WTC11 (cell line): ENCODE results near the gene GLB1L3. TPM values are rescaled to one million over a fixed set of nuclear protein-coding genes. Genes with fewer than 3 reads are reported as not detected.

Source experiments
- ATAC-seq: fragments of 200-7000 bp; cut with Tn5 transposase; 2 replicates; pipeline ENCODE4 v1.10.0; 2021; ENCODE audit warnings: mild to moderate bottlenecking, moderate library complexity
- CTCF ChIA-PET: fragments of 300-600 bp; sonication (Branson Sonifier 250); formaldehyde crosslinking; loops from one replicate; lab custom pipeline; 2021; ENCODE audit warnings: antibody characterized with exemption; lab: Charles Lee
- POLR2A ChIA-PET: fragments of 350-600 bp; sonication (Branson Sonifier 250); formaldehyde crosslinking; loops from one replicate; lab custom pipeline; 2021; ENCODE audit warnings: antibody characterized with exemption; lab: Charles Lee
- DNase-seq: peaks from one replicate; pipeline ENCODE4 v3.0.0; 2021; ENCODE audit warnings: low spot score
- H3K27ac Mint-ChIP-seq: 2 replicates; pipeline ENCODE4 v1.8.0; 2021; ENCODE audit warnings: mixed read lengths
- H3K27me3 Mint-ChIP-seq: 2 replicates; pipeline ENCODE4 v1.8.0; 2021; ENCODE audit warnings: low read depth, mild to moderate bottlenecking, moderate library complexity, mixed read lengths
- H3K36me3 Mint-ChIP-seq: 2 replicates; pipeline ENCODE4 v1.8.0; 2021; ENCODE audit warnings: mixed read lengths
- H3K4me1 Mint-ChIP-seq: 2 replicates; pipeline ENCODE4 v1.8.0; 2022; ENCODE audit warnings: mixed read lengths
- H3K4me3 Mint-ChIP-seq: 2 replicates; pipeline ENCODE4 v1.8.0; 2021; ENCODE audit warnings: mild to moderate bottlenecking, moderate library complexity, mixed read lengths
- H3K9me3 Mint-ChIP-seq: 2 replicates; pipeline ENCODE4 v1.8.0; 2021; ENCODE audit warnings: mixed read lengths
- ARID4B ChIP-seq: sonication (generic); formaldehyde crosslinking; IDR thresholded peaks from 2 replicates; pipeline ENCODE4 v1.8.0; 2023; ENCODE audit warnings: missing genetic modification reagents, mild to moderate bottlenecking, borderline replicate concordance
- EMX1 ChIP-seq: fragments of 250-450 bp; sonication (Bioruptor Pico); IDR thresholded peaks from 2 replicates; pipeline ENCODE4 v1.8.0; 2021; ENCODE audit warnings: mild to moderate bottlenecking
- FOXJ3 ChIP-seq: sonication (generic); formaldehyde crosslinking; IDR thresholded peaks from 2 replicates; pipeline ENCODE4 v1.9.0; 2021; ENCODE audit warnings: missing genetic modification reagents, mild to moderate bottlenecking, borderline replicate concordance
- MAX ChIP-seq: sonication (generic); formaldehyde crosslinking; IDR thresholded peaks from 2 replicates; pipeline ENCODE4 v1.8.0; 2022; ENCODE audit warnings: mild to moderate bottlenecking, missing genetic modification reagents
- NFYB ChIP-seq: sonication (generic); formaldehyde crosslinking; conservative IDR thresholded peaks from 2 replicates; pipeline ENCODE4 v1.8.0; 2022; ENCODE audit warnings: low read depth, missing genetic modification reagents
- OVOL2 ChIP-seq: fragments of 250-450 bp; sonication (Bioruptor Pico); IDR thresholded peaks from 2 replicates; pipeline ENCODE4 v1.9.0; 2021; ENCODE audit warnings: mild to moderate bottlenecking, borderline replicate concordance
- PREB ChIP-seq: sonication (generic); formaldehyde crosslinking; IDR thresholded peaks from 2 replicates; pipeline ENCODE4 v1.8.1; 2022; ENCODE audit warnings: mild to moderate bottlenecking, missing genetic modification reagents, moderate library complexity, borderline replicate concordance
- TP53 ChIP-seq: sonication (generic); formaldehyde crosslinking; IDR thresholded peaks from 2 replicates; pipeline ENCODE4 v1.8.1; 2023; ENCODE audit warnings: mild to moderate bottlenecking, missing genetic modification reagents
- ZBTB21 ChIP-seq: sonication (generic); formaldehyde crosslinking; IDR thresholded peaks from 2 replicates; pipeline ENCODE4 v1.8.1; 2023; ENCODE audit warnings: mild to moderate bottlenecking, missing genetic modification reagents, borderline replicate concordance
- ZMAT4 ChIP-seq: fragments of 250-450 bp; sonication (Bioruptor Pico); IDR thresholded peaks from 2 replicates; pipeline ENCODE4 v1.9.0; 2021; ENCODE audit warnings: mild to moderate bottlenecking
- ZNF281 ChIP-seq: sonication (generic); formaldehyde crosslinking; IDR thresholded peaks from 2 replicates; pipeline ENCODE4 v1.8.0; 2023; ENCODE audit warnings: mild to moderate bottlenecking, missing genetic modification reagents
- ZNF317 ChIP-seq: sonication (generic); formaldehyde crosslinking; IDR thresholded peaks from 2 replicates; pipeline ENCODE4 v1.8.1; 2023; ENCODE audit warnings: low read depth, mild to moderate bottlenecking, moderate library complexity, missing genetic modification reagents, borderline replicate concordance
- ZNF423 ChIP-seq: fragments of 250-450 bp; sonication (Bioruptor Pico); IDR thresholded peaks from 2 replicates; pipeline ENCODE4 v2.1.2; 2022; ENCODE audit warnings: mild to moderate bottlenecking, moderate library complexity
- ZSCAN18 ChIP-seq: fragments of 250-450 bp; sonication (Bioruptor Pico); IDR thresholded peaks from 2 replicates; pipeline ENCODE4 v2.1.2; 2022; ENCODE audit warnings: mild to moderate bottlenecking, moderate library complexity
- total RNA-seq: library from RNA; stranded (reverse); gene quantifications from 3 replicates; pipeline ENCODE4 v1.2.3, GENCODE V29; 2021

Gene GLB1L3
- total RNA-seq, 1 experiment from 2014 or later: 50.2 TPM

- no peak within 1 kb of the TSS for H3K27ac Mint-ChIP-seq
Measured at GRCh38 chr11:134331354-134332188, 55.4 kb downstream of the GLB1L3 start, which contains the start of gene GLB1L2. TSS of gene GLB1L2 (plus strand) at chr11:134331988. CDS start at chr11:134332062, 74 bp downstream.

GRCh38 chr11:134332189-134332631, 56.0 kb downstream of the GLB1L3 start:
- DNase-seq (peak; percentile 58), ATAC-seq (peak; percentile 67)
- Mint-ChIP-seq H3K27ac (no peak overlapping the region), H3K4me3 (peak overlapping the region; percentile 59), H3K9me3 (no peaks in the 10 kb centered on the region), H3K4me1 (peaks cover 26% of the 10 kb centered on the region), H3K27me3 (peaks cover 46% of the 10 kb centered on the region), H3K36me3 (no peaks in the 10 kb centered on the region)
- 0 out of 2 replicates have a peak, but pooled peaks have one; percentile 43 for TF ChIP-seq ARID4B
- TF ChIP-seq OVOL2 (CRISPR knock-in tag): no peak
- no peak for TF ChIP-seq ZNF281 (CRISPR knock-in tag)
- POLR2A ChIA-PET: no interaction called here
- CTCF ChIA-PET: interaction anchor here (0.6 to 1.4 kb wide), 5 partner anchors 17 to 108 kb away, joined by 3 to 8 read pairs (median 5); partner anchors contain the start of genes NCAPD3 and VPS26B

More at GRCh38 chr11:134331354-134332188, 55.4 kb downstream of the GLB1L3 start, which contains the start of gene GLB1L2:
- H3K27me3 Mint-ChIP-seq: peaks cover 46% of the 10 kb centered on the region
- ChIA-PET CTCF (interaction anchor here (0.6 to 1.4 kb wide), 5 partner anchors 18 to 107 kb away, joined by 3 to 8 read pairs (median 5); partner anchors contain the start of genes NCAPD3 and VPS26B), POLR2A (no interaction called here)
- ATAC-seq: peak; percentile 86
- no peaks in the 10 kb centered on the region for H3K36me3 Mint-ChIP-seq
- H3K4me3 Mint-ChIP-seq: peak within 1 kb of the TSS; percentile 75
- DNase-seq: peak; percentile 87
- peaks cover 26% of the 10 kb centered on the region for H3K4me1 Mint-ChIP-seq
- peak; percentile 69 for TF ChIP-seq NFYB
- TF ChIP-seq TP53 (CRISPR knock-in tag): no peak
- peak; percentile 90 for TF ChIP-seq ZNF317 (CRISPR knock-in tag)
- TF ChIP-seq OVOL2 (CRISPR knock-in tag): no peak
- peak; percentile 35; the same call in 1 of the 2 replicates for TF ChIP-seq MAX (CRISPR knock-in tag)
- 0 out of 2 replicates have a peak, but pooled peaks have one; percentile 34 for TF ChIP-seq ZNF423
- H3K9me3 Mint-ChIP-seq: no peaks in the 10 kb centered on the region

- ChIA-PET POLR2A (no interaction called here), CTCF (interaction anchor here (0.7 to 1.4 kb wide), 4 partner anchors 16 to 108 kb away, joined by 3 to 8 read pairs (median 6); partner anchors contain the start of genes NCAPD3 and VPS26B)
- ATAC-seq: no peak
- TF ChIP-seq ZMAT4 (no peak), FOXJ3 (CRISPR knock-in tag) (no peak), ZBTB21 (CRISPR knock-in tag) (no peak), ZSCAN18 (CRISPR knock-in tag) (no peak), EMX1 (CRISPR knock-in tag) (no peak), TP53 (CRISPR knock-in tag) (no peak), PREB (CRISPR knock-in tag) (no peak), ZNF317 (CRISPR knock-in tag) (no peak)
- Mint-ChIP-seq H3K9me3 (no peaks in the 10 kb centered on the region), H3K4me3 (peak overlapping the region; percentile 59), H3K36me3 (no peaks in the 10 kb centered on the region), H3K4me1 (peaks cover 26% of the 10 kb centered on the region), H3K27me3 (peaks cover 46% of the 10 kb centered on the region), H3K27ac (no peak overlapping the region)
- no peak for DNase-seq
Measured at GRCh38 chr11:134332782-134333181, 56.6 kb downstream of the GLB1L3 start.
